HCT116 (cell line): ENCODE results near the gene TEX19. TPM values are rescaled to one million over a fixed set of nuclear protein-coding genes. Genes with fewer than 3 reads are reported as not detected.

Experiments used
- ATAC-seq: fragments of 200-7000 bp; cut with Tn5 transposase; 2 replicates; pipeline ENCODE4 v1.9.1; 2020; ENCODE audit warnings: mild to moderate bottlenecking, moderate library complexity
- BruUV-seq: library from RNA; stranded (reverse); fragments of 400-500 nt; replicated peaks from 2 replicates; lab custom pipeline; 2021; lab: Mats Ljungman, UMichigan
- CTCF ChIA-PET: fragments of 300-600 bp; sonication (Branson Sonifier 250); formaldehyde crosslinking; loops from one replicate; lab custom pipeline; 2021; ENCODE audit warnings: antibody characterized with exemption; lab: Charles Lee
- POLR2A ChIA-PET: fragments of 300-600, 350-600 bp; sonication (Branson Sonifier 250); formaldehyde crosslinking; loops from one replicate; lab custom pipeline; 2021; ENCODE audit warnings: antibody characterized with exemption; lab: Charles Lee
- RAD21 ChIA-PET, 2 experiments: fragments of 300-600 bp; sonication (Branson Sonifier 250); formaldehyde crosslinking; loops; one replicate each; lab custom pipeline; 2023; ENCODE audit warnings: low total read pairs in 2 of 2; ENCODE audit not compliant: uncharacterized antibody in 2 of 2, unreplicated experiment in 2 of 2, low non-redundant PET in 1 of 2; lab: Charles Lee
- DNase-seq: peaks from one replicate; pipeline ENCODE4 v3.0.0-alpha.2; 2010; ENCODE audit warnings: low read depth, low spot score
- H2AFZ ChIP-seq: fragments of 200-600 bp; shearing (Covaris generic), sonication (generic); 2 replicates; pipeline ENCODE4 v1.6.1; 2017; ENCODE audit warnings: low read depth, mixed run types, mixed read lengths, antibody characterized with exemption, low read length; ENCODE audit not compliant: poor library complexity, severe bottlenecking
- H3K27ac ChIP-seq: 2 replicates; pipeline ENCODE4 v1.5.1; 2012; ENCODE audit warnings: low read depth, low read length
- H3K27me3 ChIP-seq: fragments of 200-600 bp; sonication (generic); 2 replicates; pipeline ENCODE4 v1.6.1; 2016; ENCODE audit warnings: mixed run types, low read length, mixed read lengths; ENCODE audit not compliant: insufficient read depth
- H3K36me3 ChIP-seq, 2 experiments: fragments of 200-500 bp in 1 of 2; fragments of 200-600 bp in 1 of 2; sonication (Bioruptor generic) in 1 of 2; sonication (generic) in 1 of 2; 2 replicates each; pipeline versions ENCODE4 v1.5.1 to v1.6.1; 2014 to 2016; ENCODE audit warnings: low read length in 2 of 2, inconsistent platforms in 1 of 2, mixed read lengths in 1 of 2, mixed run types in 1 of 2; ENCODE audit not compliant: insufficient read depth in 2 of 2, control insufficient read depth in 1 of 2
- H3K4me1 ChIP-seq, 2 experiments: fragments of 200-600 bp in 1 of 2; sonication (generic) in 1 of 2; 2 replicates each; pipeline versions ENCODE4 v1.5.1 to v1.6.1; 2012 to 2017; ENCODE audit warnings: low read length in 2 of 2, inconsistent platforms in 1 of 2, mild to moderate bottlenecking in 1 of 2, mixed read lengths in 1 of 2, mixed run types in 1 of 2, moderate library complexity in 1 of 2; ENCODE audit not compliant: insufficient read depth in 2 of 2, control insufficient read depth in 1 of 2
- H3K4me2 ChIP-seq: fragments of 200-600 bp; sonication (generic); 2 replicates; pipeline ENCODE4 v1.6.1; 2017; ENCODE audit warnings: mixed run types, low read length, mixed read lengths
- H3K4me3 ChIP-seq, 2 experiments: fragments of 200-600 bp in 1 of 2; sonication (generic) in 1 of 2; replicated peaks in 1 of 2; 2 replicates each; pipeline ENCODE4 v1.5.1; 2011 to 2016; ENCODE audit warnings: low read length in 2 of 2, control low read depth in 1 of 2, low read depth in 1 of 2, mild to moderate bottlenecking in 1 of 2, mixed read lengths in 1 of 2, mixed run types in 1 of 2
- H3K79me2 ChIP-seq: fragments of 200-600 bp; sonication (generic); 2 replicates; pipeline ENCODE4 v1.6.1; 2017; ENCODE audit warnings: mild to moderate bottlenecking, mixed run types, low read length, moderate library complexity, mixed read lengths; ENCODE audit not compliant: insufficient read depth
- H3K9ac ChIP-seq: fragments of 200-600 bp; sonication (generic); 2 replicates; pipeline ENCODE4 v1.6.1; 2016; ENCODE audit warnings: low read length, mixed read lengths
- H3K9me2 ChIP-seq: fragments of 200-600 bp; sonication (generic), shearing (Covaris generic); 2 replicates; pipeline ENCODE4 v1.6.1; 2017; ENCODE audit warnings: mixed run types, mild to moderate bottlenecking, moderate library complexity; ENCODE audit not compliant: insufficient read depth
- H3K9me3 ChIP-seq, 2 experiments: fragments of 200-500 bp in 1 of 2; fragments of 200-600 bp in 1 of 2; sonication (Bioruptor generic) in 1 of 2; sonication (generic) in 1 of 2; 2 replicates each; pipeline ENCODE4 v1.6.1; 2014 to 2017; ENCODE audit warnings: low read length in 2 of 2, mixed read lengths in 2 of 2, inconsistent platforms in 1 of 2, low read depth in 1 of 2, mild to moderate bottlenecking in 1 of 2, mixed run types in 1 of 2, moderate library complexity in 1 of 2; ENCODE audit not compliant: control insufficient read depth in 1 of 2, insufficient read depth in 1 of 2
- H4K20me1 ChIP-seq: fragments of 200-600 bp; sonication (generic), shearing (Covaris generic); 2 replicates; pipeline ENCODE4 v1.6.1; 2017; ENCODE audit warnings: mixed run types, mild to moderate bottlenecking, moderate library complexity; ENCODE audit not compliant: insufficient read depth
- ATF3 ChIP-seq: IDR thresholded peaks from 2 replicates; pipeline ENCODE4 v1.6.1; 2012
- ELF1 ChIP-seq: IDR thresholded peaks from 2 replicates; pipeline ENCODE4 v1.6.1; 2012; ENCODE audit warnings: low read depth, borderline replicate concordance
- EZH2 ChIP-seq: fragments of 200-600 bp; sonication (generic); IDR thresholded peaks from 2 replicates; pipeline ENCODE4 v1.6.1; 2017; ENCODE audit warnings: antibody characterized with exemption, mixed run types
- REST ChIP-seq: IDR thresholded peaks from 2 replicates; pipeline ENCODE4 v1.6.1; 2012; ENCODE audit warnings: low read depth
- SP1 ChIP-seq: IDR thresholded peaks from 2 replicates; pipeline ENCODE4 v1.6.1; 2012; ENCODE audit warnings: low read depth
- intact Hi-C: fragments of 100-400 bp; cut with micrococcal nuclease; formaldehyde crosslinking; loops from 2 replicates; pipeline ENCODE4 v1.10.0; 2022
- total RNA-seq: library from RNA; stranded (reverse); gene quantifications from one replicate; pipeline ENCODE4 v1.2.1, GENCODE V29; 2021; ENCODE audit not compliant: unreplicated experiment

TEX19 gene
- total RNA-seq, 1 experiment from 2014 or later, result 2.1 TPM

- Histone ChIP-seq H3K36me3 (no peaks in the 10 kb centered on the region), H3K27me3 (no peaks in the 10 kb centered on the region), H3K79me2 (no peaks in the 10 kb centered on the region), H3K4me3 (peak overlapping the region in 1 of 2 experiments; percentile 36; a peak in 3 of 4 replicates), H3K9me2 (no peaks in the 10 kb centered on the region), H2AFZ (no peak overlapping the region), H3K27ac (peak overlapping the region; percentile 43; the same call in 1 of the 2 replicates), H3K9ac (no peak overlapping the region), H3K9me3 (no peaks in the 10 kb centered on the region), H4K20me1 (no peaks in the 10 kb centered on the region), H3K4me2 (peak overlapping the region; percentile 60), H3K4me1 (peaks cover 15 to 30% of the 10 kb centered on the region in 2 experiments)
- ChIA-PET RAD21 (no interaction called here), POLR2A (no interaction called here), CTCF (interaction anchor here (1.3 kb wide), 1 partner anchor 34 kb away, joined by 3 read pairs; no protein-coding TSS in a partner anchor)
- no TSS peak for BruUV-seq
- DNase-seq (no peak), ATAC-seq (no peak)
- TF ChIP-seq ATF3 (no peak), SP1 (no peak), EZH2 (no peak), ELF1 (no peak), REST (no peak)
- intact Hi-C loops, result no loop called here
Measured at GRCh38 chr17:82384051-82384729, 25.1 kb downstream of the TEX19 start.
